Measurements from ENCODE around the gene FARS2. TPM values are rescaled to one million over a fixed set of nuclear protein-coding genes. Genes with fewer than 3 reads are reported as not detected.

Gene FARS2
- total RNA-seq, 2 experiments from 2014 or later, result 13.8 to 14.3 TPM

DNA sequence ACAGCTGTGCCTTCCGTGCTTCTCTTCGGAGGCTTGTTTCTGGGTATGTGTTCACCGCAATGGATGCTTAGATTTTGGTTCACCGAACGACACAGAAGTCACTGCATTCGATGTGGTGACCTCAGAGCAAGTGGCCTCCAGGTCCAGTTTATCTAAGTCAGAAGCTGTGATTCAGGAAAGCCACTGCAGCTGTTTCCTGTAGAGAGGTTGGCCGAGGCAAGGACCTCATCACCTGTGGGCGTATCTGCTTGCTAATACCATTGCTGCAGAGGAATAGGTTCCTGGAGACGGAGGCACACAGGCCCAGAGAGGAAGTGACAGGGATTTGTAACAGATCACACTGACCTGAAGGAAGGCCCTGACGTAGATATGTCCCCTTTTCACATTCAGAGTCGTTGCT lies 82.7 kb downstream of the FARS2 start:
- H3K4me2 ChIP-seq (ENCODE audit: low read length), result no peak overlapping the region
- H3K4me1 ChIP-seq (ENCODE audit: insufficient read depth, low read length, poor library complexity, severe bottlenecking), result no peaks in the 10 kb centered on the region
- H3K36me3 ChIP-seq (ENCODE audit: insufficient read depth, low read length), result no peaks in the 10 kb centered on the region
- no peak overlapping the region for H3K4me3 ChIP-seq (ENCODE audit: low read depth, low read length, poor library complexity, severe bottlenecking)
- H4K20me1 ChIP-seq (ENCODE audit: insufficient read depth, low read length), result no peaks in the 10 kb centered on the region
- H3K79me2 ChIP-seq (ENCODE audit: insufficient read depth, low read depth, low read length), result no peaks in the 10 kb centered on the region
- no peaks in the 10 kb centered on the region for H3K9me3 ChIP-seq (ENCODE audit: low read length)
- no peak for DNase-seq (ENCODE audit: low spot score)
- H3K27ac ChIP-seq (ENCODE audit: low read depth, low read length, poor library complexity, severe bottlenecking), result no peak overlapping the region
- no peak for TF ChIP-seq EZH2phosphoT487 (IDR thresholded peaks at IDR 0.05; ENCODE audit: borderline replicate concordance, low read depth, low read length)
- TF ChIP-seq, protein P1, sequence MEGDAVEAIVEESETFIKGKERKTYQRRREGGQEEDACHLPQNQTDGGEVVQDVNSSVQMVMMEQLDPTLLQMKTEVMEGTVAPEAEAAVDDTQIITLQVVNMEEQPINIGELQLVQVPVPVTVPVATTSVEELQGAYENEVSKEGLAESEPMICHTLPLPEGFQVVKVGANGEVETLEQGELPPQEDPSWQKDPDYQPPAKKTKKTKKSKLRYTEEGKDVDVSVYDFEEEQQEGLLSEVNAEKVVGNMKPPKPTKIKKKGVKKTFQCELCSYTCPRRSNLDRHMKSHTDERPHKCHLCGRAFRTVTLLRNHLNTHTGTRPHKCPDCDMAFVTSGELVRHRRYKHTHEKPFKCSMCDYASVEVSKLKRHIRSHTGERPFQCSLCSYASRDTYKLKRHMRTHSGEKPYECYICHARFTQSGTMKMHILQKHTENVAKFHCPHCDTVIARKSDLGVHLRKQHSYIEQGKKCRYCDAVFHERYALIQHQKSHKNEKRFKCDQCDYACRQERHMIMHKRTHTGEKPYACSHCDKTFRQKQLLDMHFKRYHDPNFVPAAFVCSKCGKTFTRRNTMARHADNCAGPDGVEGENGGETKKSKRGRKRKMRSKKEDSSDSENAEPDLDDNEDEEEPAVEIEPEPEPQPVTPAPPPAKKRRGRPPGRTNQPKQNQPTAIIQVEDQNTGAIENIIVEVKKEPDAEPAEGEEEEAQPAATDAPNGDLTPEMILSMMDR (conservative IDR thresholded peaks at IDR 0.05; ENCODE audit: low read length), result no peak
- intact Hi-C loops (cut with micrococcal nuclease; ENCODE audit: unreplicated experiment), result no loop called here
- no peaks in the 10 kb centered on the region for H3K9me2 ChIP-seq (ENCODE audit: insufficient read depth, low read length)
- POLR2A ChIA-PET, result interaction anchor here (0.6 kb wide), 2 partner anchors 61 to 1691 kb away, joined by 3 read pairs; no protein-coding TSS in a partner anchor
- no TSS peak for BruUV-seq (replicated peaks)
- H2AFZ ChIP-seq (ENCODE audit: low read length), result no peak overlapping the region
- CTCF ChIA-PET (ENCODE audit: unreplicated experiment), result no interaction called here

DNA sequence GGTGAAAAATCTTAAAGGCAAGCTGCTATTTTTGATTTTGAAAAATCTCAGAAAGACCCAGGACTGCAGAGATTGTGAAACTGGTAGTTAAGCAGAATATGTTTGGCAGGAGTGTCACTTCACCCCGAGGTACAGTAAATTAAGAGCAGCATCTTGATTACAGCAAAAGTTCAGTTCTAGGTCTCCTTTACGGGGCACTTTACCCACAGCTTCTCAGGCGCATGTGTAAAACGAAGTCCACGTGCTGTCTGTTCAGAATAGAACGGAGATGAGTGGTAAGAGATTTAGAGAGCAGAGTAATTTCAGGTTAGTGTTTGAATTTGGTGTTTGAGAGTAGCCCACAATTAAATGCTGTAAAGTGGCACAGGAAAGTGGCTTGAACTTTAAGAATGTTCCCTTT lies 84.0 kb downstream of the FARS2 start:
- Histone ChIP-seq H4K20me1 (ENCODE audit: insufficient read depth, low read length) (no peaks in the 10 kb centered on the region), H2AFZ (ENCODE audit: low read length) (no peak overlapping the region), H3K36me3 (ENCODE audit: insufficient read depth, low read length) (no peaks in the 10 kb centered on the region), H3K4me3 (ENCODE audit: low read depth, low read length, poor library complexity, severe bottlenecking) (no peak overlapping the region), H3K4me1 (ENCODE audit: insufficient read depth, low read length, poor library complexity, severe bottlenecking) (no peaks in the 10 kb centered on the region), H3K27ac (ENCODE audit: low read depth, low read length, poor library complexity, severe bottlenecking) (no peak overlapping the region), H3K9me3 (ENCODE audit: low read length) (no peaks in the 10 kb centered on the region), H3K4me2 (ENCODE audit: low read length) (no peak overlapping the region), H3K9me2 (ENCODE audit: insufficient read depth, low read length) (no peaks in the 10 kb centered on the region), H3K79me2 (ENCODE audit: insufficient read depth, low read depth, low read length) (no peaks in the 10 kb centered on the region)
- intact Hi-C loops (cut with micrococcal nuclease; ENCODE audit: unreplicated experiment), result no loop called here
- DNase-seq (ENCODE audit: low spot score), result no peak
- TF ChIP-seq EZH2phosphoT487 (IDR thresholded peaks at IDR 0.05; ENCODE audit: borderline replicate concordance, low read depth, low read length), result no peak
- TF ChIP-seq, protein P1 (conservative IDR thresholded peaks at IDR 0.05; ENCODE audit: low read length), result no peak
- no TSS peak for BruUV-seq (replicated peaks)
- CTCF ChIA-PET (ENCODE audit: unreplicated experiment), result no interaction called here
- POLR2A ChIA-PET, result interaction anchor here (1.0 kb wide), 1 partner anchor 1033 kb away, joined by 3 read pairs; no protein-coding TSS in a partner anchor

DNA sequence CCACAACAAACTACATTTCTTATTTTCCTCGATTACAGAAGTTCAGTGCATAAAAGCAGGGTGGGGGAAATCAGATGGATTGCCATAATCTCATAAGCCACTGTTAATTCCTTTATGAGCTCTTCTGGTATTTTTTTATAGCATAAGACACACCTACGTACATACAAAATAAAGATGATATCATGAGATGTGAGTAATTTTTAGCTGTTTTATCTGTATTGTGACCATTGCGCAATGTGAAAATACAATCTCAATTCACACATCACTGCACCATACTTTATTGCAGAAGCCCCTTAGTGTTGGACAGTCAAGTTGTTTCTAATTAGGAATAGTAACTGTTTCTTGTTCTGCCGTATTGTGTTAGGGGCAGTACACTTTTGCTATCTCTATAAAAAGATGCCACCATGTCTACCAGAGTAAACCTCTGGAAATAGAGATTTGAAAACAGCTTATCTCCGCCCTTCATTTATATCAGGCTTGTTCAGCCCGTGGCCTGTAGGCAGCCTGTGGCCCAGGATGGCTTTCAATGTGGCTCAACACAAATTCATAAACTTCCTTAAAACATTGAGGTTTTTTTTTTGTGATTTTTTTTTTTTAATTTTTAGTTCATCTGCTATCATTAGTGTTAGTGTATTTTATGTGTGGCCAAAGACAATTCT lies 90.4 kb downstream of the FARS2 start:
- Histone ChIP-seq H4K20me1 (ENCODE audit: insufficient read depth, low read length) (no peaks in the 10 kb centered on the region), H2AFZ (ENCODE audit: low read length) (no peak overlapping the region), H3K9me2 (ENCODE audit: insufficient read depth, low read length) (no peaks in the 10 kb centered on the region), H3K27ac (ENCODE audit: low read depth, low read length, poor library complexity, severe bottlenecking) (no peak overlapping the region), H3K79me2 (ENCODE audit: insufficient read depth, low read depth, low read length) (no peaks in the 10 kb centered on the region), H3K4me1 (ENCODE audit: insufficient read depth, low read length, poor library complexity, severe bottlenecking) (peaks cover 7% of the 10 kb centered on the region), H3K4me3 (ENCODE audit: low read depth, low read length, poor library complexity, severe bottlenecking) (no peak overlapping the region), H3K4me2 (ENCODE audit: low read length) (no peak overlapping the region), H3K9me3 (ENCODE audit: low read length) (no peaks in the 10 kb centered on the region), H3K36me3 (ENCODE audit: insufficient read depth, low read length) (no peaks in the 10 kb centered on the region)
- intact Hi-C loops (cut with micrococcal nuclease; ENCODE audit: unreplicated experiment), result no loop called here
- ChIA-PET POLR2A (interaction anchor here (0.7 kb wide), 1 partner anchor 204 kb away, joined by 5 read pairs; no protein-coding TSS in a partner anchor), CTCF (ENCODE audit: unreplicated experiment) (no interaction called here)
- TF ChIP-seq, protein P1 (conservative IDR thresholded peaks at IDR 0.05; ENCODE audit: low read length), result no peak
- TF ChIP-seq EZH2phosphoT487 (IDR thresholded peaks at IDR 0.05; ENCODE audit: borderline replicate concordance, low read depth, low read length), result no peak
- DNase-seq (ENCODE audit: low spot score), result no peak
- BruUV-seq (replicated peaks), result no TSS peak
